ENCODE results near the gene DIP2B.
"Not testable (repeated sequence)": the region's sequence is repeated elsewhere in the genome, so short reads cannot be mapped to it uniquely, and the experiment has no call there.

Gene DIP2B

GRCh38 chr12:50541139-50541538 lies 36.4 kb downstream of the DIP2B start:
- DNase-seq (ENCODE audit: low read depth) = no peak
- no peak for TF ChIP-seq CTCF (IDR thresholded peaks at IDR 0.05; ENCODE audit: low read length, missing control alignments)
- H3K4me3 ChIP-seq (replicated peaks; ENCODE audit: low read depth, low read length) = no peak overlapping the region

GRCh38 chr12:50542448-50542847 lies 37.7 kb downstream of the DIP2B start:
- no peak overlapping the region for H3K4me3 ChIP-seq (replicated peaks; ENCODE audit: low read depth, low read length)

GRCh38 chr12:50543188-50543587 lies 38.4 kb downstream of the DIP2B start:
- H3K4me3 ChIP-seq (replicated peaks; ENCODE audit: low read depth, low read length); DNase-seq (ENCODE audit: low read depth): not testable (repeated sequence)

More at GRCh38 chr12:50542448-50542847, 37.7 kb downstream of the DIP2B start:
- TF ChIP-seq CTCF (IDR thresholded peaks at IDR 0.05; ENCODE audit: low read length, missing control alignments) = no peak
- peak; percentile 19 for DNase-seq (ENCODE audit: low read depth)

GRCh38 chr12:50545213-50545612 lies 40.4 kb downstream of the DIP2B start:
- DNase-seq (ENCODE audit: low read depth) = no peak
- H3K4me3 ChIP-seq (replicated peaks; ENCODE audit: low read depth, low read length) = no peak overlapping the region

GRCh38 chr12:50545786-50546185 lies 41.0 kb downstream of the DIP2B start:
- DNase-seq (ENCODE audit: low read depth) = no peak
- no peak for TF ChIP-seq CTCF (IDR thresholded peaks at IDR 0.05; ENCODE audit: low read length, missing control alignments)
- H3K4me3 ChIP-seq (replicated peaks; ENCODE audit: low read depth, low read length) = no peak overlapping the region

More at GRCh38 chr12:50545213-50545612, 40.4 kb downstream of the DIP2B start:
- TF ChIP-seq CTCF (IDR thresholded peaks at IDR 0.05; ENCODE audit: low read length, missing control alignments) = no peak

- no peak for TF ChIP-seq CTCF (IDR thresholded peaks at IDR 0.05; ENCODE audit: low read length, missing control alignments)
- H3K4me3 ChIP-seq (replicated peaks; ENCODE audit: low read depth, low read length) = no peak overlapping the region
- DNase-seq (ENCODE audit: low read depth) = no peak
Observed at GRCh38 chr12:50546441-50547318, 41.9 kb downstream of the DIP2B start.

GRCh38 chr12:50547742-50548141 lies 43.0 kb downstream of the DIP2B start:
- no peak for TF ChIP-seq CTCF (IDR thresholded peaks at IDR 0.05; ENCODE audit: low read length, missing control alignments)
- DNase-seq (ENCODE audit: low read depth) = no peak
- no peak overlapping the region for H3K4me3 ChIP-seq (replicated peaks; ENCODE audit: low read depth, low read length)
